Ascending aorta (tissue), 2 donors: ENCODE results near the gene POU3F1. TPM values are rescaled to one million over a fixed set of nuclear protein-coding genes. Genes with fewer than 3 reads are reported as not detected.
A peak's percentile ranks its signal among the peaks of the same experiment; 100 is the strongest.

Experiments
- DNase-seq, 2 donors: peaks; one replicate each; pipeline ENCODE4 v3.0.0-alpha.2; 2019; ENCODE audit warnings: low spot score in 2 of 2
- H3K27ac ChIP-seq, 2 donors: fragments of 200-600 bp; sonication (generic); one replicate each; pipeline ENCODE4 v1.5.1; 2016 to 2017; ENCODE audit warnings: mild to moderate bottlenecking in 1 of 2
- H3K27me3 ChIP-seq: fragments of 200-600 bp; sonication (generic); one replicate; pipeline ENCODE4 v1.5.1; 2017
- H3K36me3 ChIP-seq, 2 donors: fragments of 200-600 bp; sonication (generic); one replicate each; pipeline ENCODE4 v1.5.1; 2016
- H3K4me1 ChIP-seq, 2 donors: fragments of 200-600 bp; sonication (generic); one replicate each; pipeline ENCODE4 v1.5.1; 2016 to 2017; ENCODE audit warnings: mild to moderate bottlenecking in 1 of 2
- H3K4me3 ChIP-seq, 2 donors: fragments of 200-600 bp; sonication (generic); one replicate each; pipeline ENCODE4 v1.5.1; 2016 to 2017; ENCODE audit warnings: mild to moderate bottlenecking in 1 of 2
- H3K9me3 ChIP-seq, 2 donors: fragments of 200-600 bp; sonication (generic); one replicate each; pipeline ENCODE4 v1.5.1; 2016
- CTCF ChIP-seq, 3 experiments: fragments of 200-600 bp in 2 of 3; fragments of 450-650 bp in 1 of 3; sonication (generic) in 2 of 3; IDR thresholded peaks; one replicate each; pipeline ENCODE4 v1.5.1; 2016 to 2019; ENCODE audit warnings: antibody characterized with exemption in 3 of 3, mild to moderate bottlenecking in 1 of 3, moderate library complexity in 1 of 3
- intact Hi-C: fragments of 100-400 bp; cut with DNase I; formaldehyde crosslinking; loops from one replicate; pipeline ENCODE4 v1.15.1; 2023
- total RNA-seq: library from RNA; depleted of rRNA; stranded (reverse); fragments of >200 nt; gene quantifications from one replicate; pipeline ENCODE4 v1.1.0, GENCODE V29; 2016

Gene POU3F1
- total RNA-seq, 1 donor from 2014 or later = not detected

GRCh38 chr1:38030596-38031512, 15.7 kb downstream of the POU3F1 start:
- intact Hi-C loops = no loop called here

GRCh38 chr1:38029685-38030511, 16.7 kb downstream of the POU3F1 start:
- DNase-seq = no peak
- no peak overlapping the region for H3K4me3 ChIP-seq
- intact Hi-C loops = no loop called here

More at GRCh38 chr1:38030596-38031512, 15.7 kb downstream of the POU3F1 start:
- Histone ChIP-seq H3K27ac (no peak overlapping the region), H3K4me1 (peaks cover 0 to 10% of the 10 kb centered on the region in 2 donors), H3K27me3 (no peaks in the 10 kb centered on the region), H3K4me3 (no peak overlapping the region), H3K36me3 (peaks cover 2 to 4% of the 10 kb centered on the region in 2 donors), H3K9me3 (no peaks in the 10 kb centered on the region)
- DNase-seq = no peak
- TF ChIP-seq CTCF (IDR thresholded peaks at IDR 0.05) = no peak

GRCh38 chr1:38029081-38029681, 17.4 kb downstream of the POU3F1 start:
- H3K9me3 ChIP-seq = no peaks in the 10 kb centered on the region
- DNase-seq = no peak
- H3K27me3 ChIP-seq = no peaks in the 10 kb centered on the region
- H3K4me1 ChIP-seq = peaks cover 0 to 10% of the 10 kb centered on the region in 2 donors
- H3K36me3 ChIP-seq = peaks cover 16 to 19% of the 10 kb centered on the region in 2 donors
- no peak overlapping the region for H3K4me3 ChIP-seq
- TF ChIP-seq CTCF (IDR thresholded peaks at IDR 0.05) = peak in 1 of 3 experiments; percentile 16
- H3K27ac ChIP-seq = no peak overlapping the region
- intact Hi-C loops = no loop called here

More at GRCh38 chr1:38029685-38030511, 16.7 kb downstream of the POU3F1 start:
- Histone ChIP-seq H3K36me3 (peaks cover 12 to 14% of the 10 kb centered on the region in 2 donors), H3K4me1 (peaks cover 0 to 10% of the 10 kb centered on the region in 2 donors), H3K27me3 (no peaks in the 10 kb centered on the region), H3K27ac (no peak overlapping the region), H3K9me3 (no peaks in the 10 kb centered on the region)
- no peak for TF ChIP-seq CTCF (IDR thresholded peaks at IDR 0.05)

- peaks cover 0 to 10% of the 10 kb centered on the region in 2 donors for H3K4me1 ChIP-seq
- no peaks in the 10 kb centered on the region for H3K27me3 ChIP-seq
- H3K9me3 ChIP-seq = no peaks in the 10 kb centered on the region
- H3K27ac ChIP-seq = no peak overlapping the region
- intact Hi-C loops = no loop called here
- H3K36me3 ChIP-seq = peaks cover 21 to 24% of the 10 kb centered on the region in 2 donors
- no peak overlapping the region for H3K4me3 ChIP-seq
- no peak for DNase-seq
- no peak for TF ChIP-seq CTCF (IDR thresholded peaks at IDR 0.05)
Measured at GRCh38 chr1:38028671-38029070, 17.9 kb downstream of the POU3F1 start.

GRCh38 chr1:38028105-38028591, 18.4 kb downstream of the POU3F1 start:
- DNase-seq = no peak
- Histone ChIP-seq H3K4me1 (peaks cover 0 to 10% of the 10 kb centered on the region in 2 donors), H3K36me3 (peaks cover 26 to 29% of the 10 kb centered on the region in 2 donors), H3K4me3 (no peak overlapping the region), H3K27me3 (no peaks in the 10 kb centered on the region), H3K27ac (no peak overlapping the region), H3K9me3 (no peaks in the 10 kb centered on the region)
- no peak for TF ChIP-seq CTCF (IDR thresholded peaks at IDR 0.05)
- intact Hi-C loops = no loop called here
